Suprapubic skin (tissue), 4 donors: Measurements from ENCODE around the gene NUP210L. TPM values are rescaled to one million over a fixed set of nuclear protein-coding genes. Genes with fewer than 3 reads are reported as not detected.

ENCODE experiments used
- DNase-seq, 2 donors: peaks; one replicate each; pipeline ENCODE4 v3.0.0-alpha.2; 2019; ENCODE audit warnings: low spot score in 2 of 2
- H3K27ac ChIP-seq: fragments of 200-600 bp; sonication (generic); one replicate; pipeline ENCODE4 v1.5.1; 2019
- H3K27me3 ChIP-seq: fragments of 200-600 bp; sonication (generic); one replicate; pipeline ENCODE4 v1.5.1; 2019
- H3K36me3 ChIP-seq: fragments of 200-600 bp; sonication (generic); one replicate; pipeline ENCODE4 v1.5.1; 2019
- H3K4me1 ChIP-seq: fragments of 200-600 bp; sonication (generic); one replicate; pipeline ENCODE4 v1.5.1; 2019
- H3K4me3 ChIP-seq: fragments of 200-600 bp; sonication (generic); one replicate; pipeline ENCODE4 v1.5.1; 2019; ENCODE audit warnings: mild to moderate bottlenecking
- H3K9me3 ChIP-seq: fragments of 200-600 bp; sonication (generic); one replicate; pipeline ENCODE4 v1.5.1; 2019
- EP300 ChIP-seq: sonication (generic); formaldehyde crosslinking; IDR thresholded peaks from one replicate; pipeline ENCODE4 v1.6.1; 2017; ENCODE audit warnings: antibody characterized with exemption
- POLR2A ChIP-seq, 2 donors: fragments of 450-650 bp; IDR thresholded peaks; one replicate each; pipeline ENCODE4 v1.6.1; 2017; ENCODE audit warnings: antibody characterized with exemption in 2 of 2, mild to moderate bottlenecking in 2 of 2, moderate library complexity in 2 of 2
- POLR2AphosphoS5 ChIP-seq, 3 donors: sonication (generic); formaldehyde crosslinking; IDR thresholded peaks; one replicate each; pipeline ENCODE4 v1.6.1; 2017; ENCODE audit warnings: antibody characterized with exemption in 3 of 3
- WGBS: methylation state at CpG from one replicate; pipeline ENCODE4 v1.1.5; 2018; 5-methylcytosine and 5-hydroxymethylcytosine counted together
- total RNA-seq, 4 donors: library from RNA; depleted of rRNA; stranded (reverse); fragments of >200 nt; gene quantifications; one replicate each; pipeline ENCODE4 v1.1.0, GENCODE V29; 2016
- TF ChIP-seq, protein P1 (sequence below), 2 donors: fragments of 200-600 bp in 1 of 2; fragments of 450-650 bp in 1 of 2; sonication (generic) in 1 of 2; IDR thresholded peaks; one replicate each; pipeline ENCODE4 v1.5.1; 2016 to 2019; ENCODE audit warnings: antibody characterized with exemption in 2 of 2, mild to moderate bottlenecking in 1 of 2, moderate library complexity in 1 of 2

NUP210L gene
- total RNA-seq, 4 donors from 2014 or later = not detected

DNA sequence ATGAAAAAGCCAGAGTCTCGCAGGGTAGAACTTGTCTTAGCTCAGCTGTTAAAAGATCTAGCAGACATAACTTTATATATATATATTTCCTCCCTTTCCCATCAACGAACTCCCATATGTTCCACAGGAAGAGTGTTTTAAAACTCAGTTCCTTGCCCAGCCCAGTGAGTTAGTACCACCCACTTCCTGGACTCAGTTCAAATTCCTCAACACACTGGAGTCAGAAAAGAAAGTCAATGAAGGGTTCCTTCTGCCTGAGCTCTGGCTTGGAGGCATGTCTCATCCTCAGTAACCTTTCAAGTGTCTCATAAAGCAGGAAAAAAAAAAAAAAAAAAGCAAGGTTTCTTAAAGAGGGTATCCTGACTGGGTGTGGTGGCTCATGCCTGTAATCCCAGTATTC, 21.5 kb upstream of the NUP210L start:
- Histone ChIP-seq H3K36me3 (peaks cover 34% of the 10 kb centered on the region), H3K27ac (no peak overlapping the region), H3K4me1 (peaks cover 52% of the 10 kb centered on the region), H3K9me3 (no peaks in the 10 kb centered on the region), H3K4me3 (no peak overlapping the region), H3K27me3 (no peaks in the 10 kb centered on the region)
- 32% methylated on average over 2 of the region's 2 CpGs for WGBS
- DNase-seq = no peak
- TF ChIP-seq EP300 (no peak), POLR2A (IDR thresholded peaks at IDR 0.05) (no peak), POLR2AphosphoS5 (IDR thresholded peaks at IDR 0.05) (no peak)
- TF ChIP-seq, protein P1, sequence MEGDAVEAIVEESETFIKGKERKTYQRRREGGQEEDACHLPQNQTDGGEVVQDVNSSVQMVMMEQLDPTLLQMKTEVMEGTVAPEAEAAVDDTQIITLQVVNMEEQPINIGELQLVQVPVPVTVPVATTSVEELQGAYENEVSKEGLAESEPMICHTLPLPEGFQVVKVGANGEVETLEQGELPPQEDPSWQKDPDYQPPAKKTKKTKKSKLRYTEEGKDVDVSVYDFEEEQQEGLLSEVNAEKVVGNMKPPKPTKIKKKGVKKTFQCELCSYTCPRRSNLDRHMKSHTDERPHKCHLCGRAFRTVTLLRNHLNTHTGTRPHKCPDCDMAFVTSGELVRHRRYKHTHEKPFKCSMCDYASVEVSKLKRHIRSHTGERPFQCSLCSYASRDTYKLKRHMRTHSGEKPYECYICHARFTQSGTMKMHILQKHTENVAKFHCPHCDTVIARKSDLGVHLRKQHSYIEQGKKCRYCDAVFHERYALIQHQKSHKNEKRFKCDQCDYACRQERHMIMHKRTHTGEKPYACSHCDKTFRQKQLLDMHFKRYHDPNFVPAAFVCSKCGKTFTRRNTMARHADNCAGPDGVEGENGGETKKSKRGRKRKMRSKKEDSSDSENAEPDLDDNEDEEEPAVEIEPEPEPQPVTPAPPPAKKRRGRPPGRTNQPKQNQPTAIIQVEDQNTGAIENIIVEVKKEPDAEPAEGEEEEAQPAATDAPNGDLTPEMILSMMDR (IDR thresholded peaks at IDR 0.05) = no peak

DNA sequence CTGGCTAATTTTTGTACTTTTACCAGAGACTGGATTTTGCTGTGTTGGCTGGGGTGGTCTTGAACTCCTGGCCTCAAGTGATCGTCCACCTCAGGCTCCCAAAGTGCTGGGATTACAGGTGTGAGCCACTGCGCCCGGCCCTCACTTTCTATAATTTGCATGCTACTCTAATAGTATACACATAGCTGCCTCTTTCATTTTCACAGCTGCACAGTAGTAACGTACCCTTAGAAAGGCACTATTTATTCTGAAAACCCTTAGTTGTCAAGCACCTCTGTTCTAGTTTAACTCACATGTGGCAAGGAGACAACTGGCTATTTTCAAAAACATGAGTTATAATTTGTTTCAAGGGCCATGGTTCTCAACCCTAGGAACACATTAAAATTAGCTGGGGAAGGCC, 19.8 kb upstream of the NUP210L start:
- H3K4me1 ChIP-seq = peaks cover 37% of the 10 kb centered on the region
- TF ChIP-seq POLR2AphosphoS5 (IDR thresholded peaks at IDR 0.05) (no peak), EP300 (no peak), POLR2A (IDR thresholded peaks at IDR 0.05) (no peak)
- TF ChIP-seq, protein P1 (IDR thresholded peaks at IDR 0.05) = no peak
- H3K27me3 ChIP-seq = no peaks in the 10 kb centered on the region
- no peak for DNase-seq
- H3K4me3 ChIP-seq = no peak overlapping the region
- no peak overlapping the region for H3K27ac ChIP-seq
- no peaks in the 10 kb centered on the region for H3K9me3 ChIP-seq
- WGBS = 94% methylated on average over 4 of the region's 4 CpGs
- peaks cover 51% of the 10 kb centered on the region for H3K36me3 ChIP-seq

DNA sequence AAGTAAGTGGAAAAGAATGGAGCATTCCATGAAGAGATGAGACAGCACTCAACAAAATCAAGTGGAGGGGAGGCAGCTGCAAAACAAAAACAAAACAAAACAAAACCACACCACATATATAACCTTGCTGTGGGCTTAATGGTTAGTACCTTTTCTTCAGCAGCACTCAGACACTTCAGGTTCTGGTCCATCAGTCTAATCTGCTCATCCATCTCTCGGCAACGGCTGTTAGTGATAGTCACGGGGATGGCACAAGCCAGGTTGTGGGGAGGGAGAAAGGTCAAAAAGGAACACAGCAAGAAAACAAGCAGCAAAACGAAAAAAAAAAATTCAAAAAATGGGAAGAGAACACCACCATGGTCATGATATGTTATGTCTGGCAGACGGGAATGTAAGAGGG, 17.0 kb upstream of the NUP210L start:
- TF ChIP-seq POLR2A (IDR thresholded peaks at IDR 0.05) (no peak), EP300 (no peak), POLR2AphosphoS5 (IDR thresholded peaks at IDR 0.05) (no peak)
- TF ChIP-seq, protein P1 (IDR thresholded peaks at IDR 0.05) = no peak

DNA sequence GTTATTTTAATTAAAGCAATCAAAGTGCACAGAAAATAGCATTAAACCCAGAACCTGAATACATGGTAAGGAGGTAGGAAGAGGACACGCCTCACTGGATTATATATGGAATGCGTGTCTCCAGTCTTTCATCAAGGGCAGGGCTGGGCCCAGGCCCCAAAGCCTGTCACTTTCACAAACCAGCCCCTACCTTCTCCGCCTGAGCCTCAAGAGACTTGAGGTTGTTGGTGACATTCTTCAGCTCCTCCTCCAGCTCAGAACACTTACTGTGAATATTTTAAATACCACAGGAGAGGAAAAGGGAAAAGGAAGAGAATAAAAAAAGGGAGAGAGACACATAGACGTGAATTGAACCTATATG, 16.3 kb upstream of the NUP210L start:
- WGBS = 92% methylated on average over 4 of the region's 4 CpGs
- H3K27ac ChIP-seq = no peak overlapping the region
- H3K36me3 ChIP-seq = peaks cover 85% of the 10 kb centered on the region
- TF ChIP-seq EP300 (no peak), POLR2A (IDR thresholded peaks at IDR 0.05) (no peak), POLR2AphosphoS5 (IDR thresholded peaks at IDR 0.05) (no peak)
- TF ChIP-seq, protein P1 (IDR thresholded peaks at IDR 0.05) = no peak
- H3K4me1 ChIP-seq = peaks cover 5% of the 10 kb centered on the region
- no peaks in the 10 kb centered on the region for H3K9me3 ChIP-seq
- DNase-seq = no peak
- no peak overlapping the region for H3K4me3 ChIP-seq
- H3K27me3 ChIP-seq = no peaks in the 10 kb centered on the region

More for the DNA sequence above, 17.0 kb upstream of the NUP210L start:
- no peaks in the 10 kb centered on the region for H3K9me3 ChIP-seq
- H3K4me3 ChIP-seq = no peak overlapping the region
- 90% methylated on average over 5 of the region's 5 CpGs for WGBS
- peaks cover 11% of the 10 kb centered on the region for H3K4me1 ChIP-seq
- DNase-seq = no peak
- H3K36me3 ChIP-seq = peaks cover 79% of the 10 kb centered on the region
- no peak overlapping the region for H3K27ac ChIP-seq
- no peaks in the 10 kb centered on the region for H3K27me3 ChIP-seq

DNA sequence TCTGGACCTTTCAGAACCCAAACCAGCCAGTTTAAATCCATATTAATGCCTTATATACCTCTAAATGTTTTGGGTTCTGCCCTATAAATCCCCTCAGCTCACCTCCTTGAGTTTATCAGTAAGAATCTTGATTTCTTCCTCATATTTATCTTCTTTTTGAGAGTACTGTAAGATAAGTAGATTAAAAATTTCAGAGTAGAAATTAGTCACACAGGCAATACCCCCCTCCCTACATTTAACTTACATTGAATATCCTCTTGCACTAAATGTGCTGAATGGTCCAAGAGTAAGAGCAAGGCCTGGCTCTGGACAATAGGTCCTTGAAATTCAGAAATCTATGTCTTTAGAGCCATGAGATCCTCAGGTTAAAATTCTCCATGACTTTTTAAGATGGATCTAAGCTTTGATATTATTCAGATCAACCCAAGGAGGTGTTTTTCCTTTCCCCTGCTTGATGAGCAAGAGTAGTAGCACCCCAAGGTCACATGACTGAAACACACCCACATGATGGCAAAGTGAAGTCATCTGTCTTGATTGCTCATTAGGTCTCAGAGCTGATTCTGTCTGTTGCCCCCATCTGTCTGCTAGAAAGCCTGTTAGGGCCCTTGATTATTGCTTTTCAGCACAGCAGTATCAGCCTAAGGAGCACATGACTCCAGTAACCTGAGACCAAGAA, 15.8 kb upstream of the NUP210L start:
- TF ChIP-seq EP300 (no peak), POLR2A (IDR thresholded peaks at IDR 0.05) (no peak), POLR2AphosphoS5 (IDR thresholded peaks at IDR 0.05) (no peak)
- TF ChIP-seq, protein P1 (IDR thresholded peaks at IDR 0.05) = no peak
- H3K27ac ChIP-seq = no peak overlapping the region
- H3K4me3 ChIP-seq = no peak overlapping the region
- no peaks in the 10 kb centered on the region for H3K9me3 ChIP-seq
- no peaks in the 10 kb centered on the region for H3K4me1 ChIP-seq
- no peak for DNase-seq
- no peaks in the 10 kb centered on the region for H3K27me3 ChIP-seq
- H3K36me3 ChIP-seq = peaks cover 91% of the 10 kb centered on the region
